ENCODE measurements around the gene S100A13.

The S100A13 gene

GRCh38 chr1:153612111-153612754, 15.1 kb downstream of the S100A13 start:
- DNase-seq (ENCODE audit: low read depth): no peak
- H3K4me3 ChIP-seq (ENCODE audit: low read depth, low read length): no peak overlapping the region
- no peak for TF ChIP-seq CTCF (IDR thresholded peaks at IDR 0.05; ENCODE audit: insufficient read depth, low read depth, low read length, missing control alignments)

GRCh38 chr1:153611356-153611755, 15.9 kb downstream of the S100A13 start:
- no peak for TF ChIP-seq CTCF (IDR thresholded peaks at IDR 0.05; ENCODE audit: insufficient read depth, low read depth, low read length, missing control alignments)
- H3K4me3 ChIP-seq (ENCODE audit: low read depth, low read length): no peak overlapping the region
- DNase-seq (ENCODE audit: low read depth): no peak

- DNase-seq (ENCODE audit: low read depth): no peak
- no peak overlapping the region for H3K4me3 ChIP-seq (ENCODE audit: low read depth, low read length)
- no peak for TF ChIP-seq CTCF (IDR thresholded peaks at IDR 0.05; ENCODE audit: insufficient read depth, low read depth, low read length, missing control alignments)
Measured at GRCh38 chr1:153610811-153611301, 16.4 kb downstream of the S100A13 start.

- DNase-seq (ENCODE audit: low read depth): no peak
- no peak for TF ChIP-seq CTCF (IDR thresholded peaks at IDR 0.05; ENCODE audit: insufficient read depth, low read depth, low read length, missing control alignments)
Measured at GRCh38 chr1:153610334-153610733, 17.0 kb downstream of the S100A13 start.

GRCh38 chr1:153609585-153609907, 17.8 kb downstream of the S100A13 start:
- no peak for TF ChIP-seq CTCF (IDR thresholded peaks at IDR 0.05; ENCODE audit: insufficient read depth, low read depth, low read length, missing control alignments)
- no peak for DNase-seq (ENCODE audit: low read depth)
- no peak overlapping the region for H3K4me3 ChIP-seq (ENCODE audit: low read depth, low read length)

More at GRCh38 chr1:153610334-153610733, 17.0 kb downstream of the S100A13 start:
- no peak overlapping the region for H3K4me3 ChIP-seq (ENCODE audit: low read depth, low read length)

GRCh38 chr1:153608742-153609584, 18.3 kb downstream of the S100A13 start:
- no peak for TF ChIP-seq CTCF (IDR thresholded peaks at IDR 0.05; ENCODE audit: insufficient read depth, low read depth, low read length, missing control alignments)
- no peak for DNase-seq (ENCODE audit: low read depth)
- no peak overlapping the region for H3K4me3 ChIP-seq (ENCODE audit: low read depth, low read length)

Measured in GM12865 (cell line).